Measurements from ENCODE around the gene TECTA. TPM values are rescaled to one million over a fixed set of nuclear protein-coding genes. Genes with fewer than 3 reads are reported as not detected.

TECTA gene
- total and polyA plus RNA-seq, 2 of the 8 experiments (the other 6 are each of a cell fraction or from before 2014, with no cell fraction given) = 0.59 to 1.0 TPM

GRCh38 chr11:121206810-121207209 is 105.8 kb downstream of the TECTA start:
- WGBS, 2 experiments (ENCODE audit: extremely low coverage in 1 of 2, insufficient coverage in 1 of 2, insufficient read length in 1 of 2, insufficient replicate concordance in 2 of 2, low coverage in 1 of 2, low lambda C conversion rate in 2 of 2, missing lambda C conversion rate in 1 of 2) = 87% methylated on average over 2 of the region's 2 CpGs; no CpG with 5 or more reads in 1 of the 2 experiments
- POLR2A ChIA-PET (ENCODE audit: partially characterized antibody) = no interaction called here
- H3K36me3 ChIP-seq (ENCODE audit: control insufficient read depth in 2 of 4, insufficient read depth in 4 of 4, low read length in 3 of 4) = no peaks in the 10 kb centered on the region

More at GRCh38 chr11:121206810-121207209, 105.8 kb downstream of the TECTA start:
- FAIRE-seq = no peak
- Histone ChIP-seq H3K56ac (replicated peaks; ENCODE audit: insufficient read length, low read depth, low read length) (no peak overlapping the region), H4K91ac (replicated peaks; ENCODE audit: insufficient read length, low read length) (no peak overlapping the region), H3K79me2 (ENCODE audit: control insufficient read depth in 1 of 2, insufficient read depth in 2 of 2, low read length in 2 of 2) (no peaks in the 10 kb centered on the region), H3K4me2 (ENCODE audit: insufficient read depth in 1 of 2, low read depth in 2 of 2, low read length in 2 of 2) (no peak overlapping the region), H2BK5ac (ENCODE audit: low read depth, low read length) (no peak overlapping the region), H4K20me1 (replicated peaks in 1 of 2; ENCODE audit: control insufficient read depth in 1 of 2, insufficient read depth in 2 of 2, low read length in 2 of 2) (no peaks in the 10 kb centered on the region), H2AK5ac (ENCODE audit: low read depth, low read length) (no peak overlapping the region), H3K4me1 (replicated peaks in 1 of 4; ENCODE audit: control insufficient read depth in 3 of 4, insufficient read depth in 4 of 4, low read length in 3 of 4) (no peaks in the 10 kb centered on the region), H3K4me3 (ENCODE audit: extremely low read depth in 1 of 4, insufficient read depth in 2 of 4, low read depth in 3 of 4, low read length in 4 of 4) (no peak overlapping the region), H3K23ac (ENCODE audit: insufficient read length) (no peak overlapping the region), H3K23me2 (ENCODE audit: low read depth, low read length) (no peaks in the 10 kb centered on the region), H3K27ac (ENCODE audit: low read depth, low read length) (no peak overlapping the region), H3K79me1 (ENCODE audit: low read depth, low read length) (no peaks in the 10 kb centered on the region), H2AFZ (ENCODE audit: low read length) (no peak overlapping the region), H3K14ac (ENCODE audit: insufficient read length) (no peak overlapping the region), H2BK120ac (replicated peaks; ENCODE audit: low read depth, low read length) (no peak overlapping the region), H3K18ac (ENCODE audit: extremely low read depth, low read length) (no peak overlapping the region), H3K9ac (replicated peaks in 1 of 4; ENCODE audit: extremely low read depth in 1 of 4, low read depth in 3 of 4, low read length in 3 of 4) (no peak overlapping the region), H3K27me3 (replicated peaks in 1 of 4; ENCODE audit: control insufficient read depth in 3 of 4, extremely low read depth in 1 of 4, insufficient read depth in 3 of 4, low read length in 3 of 4) (no peaks in the 10 kb centered on the region), H2BK15ac (ENCODE audit: low read length) (no peak overlapping the region), H2BK12ac (ENCODE audit: low read depth, low read length) (no peak overlapping the region), H4K8ac (ENCODE audit: extremely low read depth, insufficient read depth, low read length) (no peak overlapping the region), H3K9me3 (ENCODE audit: insufficient read depth in 2 of 2, low read depth in 1 of 2, low read length in 1 of 2) (no peaks in the 10 kb centered on the region), H4K5ac (ENCODE audit: insufficient read length, low read depth, low read length) (no peak overlapping the region), H2BK20ac (ENCODE audit: low read length) (no peak overlapping the region), H3K4ac (replicated peaks; ENCODE audit: insufficient read length, low read depth, low read length) (no peak overlapping the region)
- TF ChIP-seq MAFK (IDR thresholded peaks at IDR 0.05; ENCODE audit: low read depth, low read length) = no peak
- no peak for DNase-seq (ENCODE audit: low read depth in 1 of 2, low spot score in 2 of 2)
- CTCF ChIA-PET (ENCODE audit: partially characterized antibody) = no interaction called here

Data from H1 (cell line).